Measurements from ENCODE around the gene ACOT11. TPM values are rescaled to one million over a fixed set of nuclear protein-coding genes. Genes with fewer than 3 reads are reported as not detected.
"Not testable (repeated sequence)": the region's sequence is repeated elsewhere in the genome, so short reads cannot be mapped to it uniquely, and the experiment has no call there.

The ACOT11 gene
- total RNA-seq, 4 donors from 2014 or later, result 27.1 to 93.0 (median 70.5) TPM

GRCh38 chr1:54510715-54511270 is 37.2 kb upstream of the ACOT11 start:
- H3K4me1 ChIP-seq, result no peaks in the 10 kb centered on the region

GRCh38 chr1:54513921-54514580 is 34.0 kb upstream of the ACOT11 start:
- H3K27me3 ChIP-seq; intact Hi-C loops (cut with DNase I); H3K4me3 ChIP-seq (replicated peaks in 1 of 3); H3K4me1 ChIP-seq; H3K9me3 ChIP-seq; H3K36me3 ChIP-seq; H3K27ac ChIP-seq; DNase-seq: not testable (repeated sequence)
- WGBS, 2 donors, result 88 to 90% methylated on average over 24 of the region's 24 CpGs

More at GRCh38 chr1:54510715-54511270, 37.2 kb upstream of the ACOT11 start:
- H3K4me3 ChIP-seq (replicated peaks in 1 of 3), result no peak overlapping the region
- 64 to 83% methylated on average over 3 of the region's 3 CpGs for WGBS, 2 donors
- H3K27ac ChIP-seq, result no peak overlapping the region
- no peaks in the 10 kb centered on the region for H3K36me3 ChIP-seq
- H3K9me3 ChIP-seq, result no peaks in the 10 kb centered on the region
- TF ChIP-seq POLR2A (IDR thresholded peaks at IDR 0.05), result no peak
- TF ChIP-seq CTCF (IDR thresholded peaks at IDR 0.05), result no peak
- no peaks in the 10 kb centered on the region for H3K27me3 ChIP-seq
- intact Hi-C loops (cut with DNase I), result no loop called here
- DNase-seq, result no peak

- TF ChIP-seq CTCF (IDR thresholded peaks at IDR 0.05), result no peak
- TF ChIP-seq POLR2A (IDR thresholded peaks at IDR 0.05), result no peak
- no peak for DNase-seq
- intact Hi-C loops (cut with DNase I), result no loop called here
- 53 to 54% methylated on average over 3 to 4 of the region's 4 CpGs for WGBS, 2 donors
- Histone ChIP-seq H3K27me3 (no peaks in the 10 kb centered on the region), H3K27ac (no peak overlapping the region), H3K4me3 (replicated peaks in 1 of 3) (no peak overlapping the region), H3K9me3 (no peaks in the 10 kb centered on the region), H3K36me3 (no peaks in the 10 kb centered on the region), H3K4me1 (no peaks in the 10 kb centered on the region)
Measured at GRCh38 chr1:54516249-54516920, 31.6 kb upstream of the ACOT11 start.

GRCh38 chr1:54517496-54517895 is 30.5 kb upstream of the ACOT11 start:
- TF ChIP-seq CTCF (IDR thresholded peaks at IDR 0.05) (no peak), POLR2A (IDR thresholded peaks at IDR 0.05) (no peak)
- WGBS, 2 donors, result 83 to 86% methylated on average over 9 of the region's 9 CpGs
- no peak overlapping the region for H3K4me3 ChIP-seq (replicated peaks in 1 of 3)
- H3K27me3 ChIP-seq, result no peaks in the 10 kb centered on the region
- no peak overlapping the region for H3K27ac ChIP-seq
- DNase-seq, result no peak
- intact Hi-C loops (cut with DNase I), result no loop called here
- H3K36me3 ChIP-seq, result no peaks in the 10 kb centered on the region
- no peaks in the 10 kb centered on the region for H3K4me1 ChIP-seq
- no peaks in the 10 kb centered on the region for H3K9me3 ChIP-seq

GRCh38 chr1:54518489-54518888 is 29.5 kb upstream of the ACOT11 start:
- no peak for DNase-seq
- Histone ChIP-seq H3K4me1 (no peaks in the 10 kb centered on the region), H3K27ac (no peak overlapping the region), H3K4me3 (replicated peaks in 1 of 3) (no peak overlapping the region), H3K27me3 (no peaks in the 10 kb centered on the region), H3K9me3 (no peaks in the 10 kb centered on the region), H3K36me3 (no peaks in the 10 kb centered on the region)
- TF ChIP-seq POLR2A (IDR thresholded peaks at IDR 0.05) (no peak), CTCF (IDR thresholded peaks at IDR 0.05) (no peak)
- intact Hi-C loops (cut with DNase I), result no loop called here
- 90 to 92% methylated on average over 2 of the region's 2 CpGs for whole genome bisulfite sequencing, 2 donors

All from thyroid gland (tissue), 4 donors.